ENCODE results near the gene CHML.

CHML gene

DNA sequence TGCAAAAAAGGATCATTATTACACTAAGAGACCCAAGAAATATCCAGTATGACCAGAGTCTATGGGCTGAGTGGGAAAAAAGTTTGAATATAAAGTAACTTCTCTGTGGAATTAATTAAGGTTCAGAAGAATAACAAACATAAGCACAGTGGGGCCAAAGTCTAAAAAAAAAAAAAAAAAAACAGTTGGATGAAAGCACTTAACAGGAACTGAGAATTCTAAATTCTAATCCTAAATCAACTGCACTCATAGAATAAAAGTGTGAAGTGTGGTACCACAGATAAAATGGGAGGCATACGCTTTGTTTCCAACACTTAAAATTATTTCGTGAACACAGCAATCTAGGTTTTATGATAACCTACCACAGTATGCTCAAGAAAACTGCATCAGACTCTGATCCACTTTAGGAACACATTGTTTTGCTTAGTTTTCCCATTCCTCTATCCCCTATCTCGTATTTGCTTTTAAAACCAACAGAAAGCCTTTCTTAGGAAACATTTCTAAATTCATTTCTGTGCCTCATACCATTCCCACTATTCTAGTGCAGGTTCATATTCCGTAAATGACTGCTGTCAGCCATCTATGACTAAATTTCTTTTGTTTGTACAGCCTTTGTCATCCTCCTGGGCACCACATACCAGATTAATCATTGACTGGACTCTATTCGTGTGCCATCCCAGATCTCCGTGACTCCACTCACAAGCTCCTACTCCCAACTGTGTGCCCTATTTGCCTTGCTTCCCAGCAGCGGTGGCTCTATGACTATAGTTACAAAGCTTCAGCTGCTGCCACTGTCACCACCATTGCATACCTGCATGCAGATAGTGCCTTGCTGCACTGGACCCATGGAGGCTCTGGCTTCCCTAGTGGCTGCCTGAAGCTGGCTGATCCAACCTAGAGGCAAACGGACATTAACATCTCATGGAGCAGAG lies 24.9 kb downstream of the CHML start:
- DNase-seq, result no peak

DNA sequence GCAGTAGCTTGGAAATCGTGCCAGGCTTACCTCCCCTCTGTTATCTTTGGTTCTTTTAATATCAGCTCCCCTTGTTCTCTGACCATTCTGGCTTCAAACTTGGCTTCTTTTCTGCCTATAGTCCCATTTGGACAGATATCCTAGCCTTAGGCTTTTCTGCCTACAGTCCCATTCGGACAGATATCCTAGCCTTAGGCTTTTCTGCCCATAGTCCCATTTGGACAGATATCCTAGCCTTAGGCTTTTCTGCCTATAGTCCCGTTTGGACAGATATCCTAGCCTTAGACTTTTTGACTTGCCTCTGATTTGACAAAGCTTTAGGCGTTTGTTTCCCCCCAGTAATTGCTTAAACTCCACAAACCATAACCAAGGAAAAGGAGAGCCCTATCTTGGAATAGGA lies 25.6 kb downstream of the CHML start:
- no peak for DNase-seq

GRCh38 chr1:241614144-241614543 lies 26.0 kb downstream of the CHML start:
- DNase-seq, result no peak

- DNase-seq, result no peak
Observed at GRCh38 chr1:241612533-241613477, 27.4 kb downstream of the CHML start.

DNA sequence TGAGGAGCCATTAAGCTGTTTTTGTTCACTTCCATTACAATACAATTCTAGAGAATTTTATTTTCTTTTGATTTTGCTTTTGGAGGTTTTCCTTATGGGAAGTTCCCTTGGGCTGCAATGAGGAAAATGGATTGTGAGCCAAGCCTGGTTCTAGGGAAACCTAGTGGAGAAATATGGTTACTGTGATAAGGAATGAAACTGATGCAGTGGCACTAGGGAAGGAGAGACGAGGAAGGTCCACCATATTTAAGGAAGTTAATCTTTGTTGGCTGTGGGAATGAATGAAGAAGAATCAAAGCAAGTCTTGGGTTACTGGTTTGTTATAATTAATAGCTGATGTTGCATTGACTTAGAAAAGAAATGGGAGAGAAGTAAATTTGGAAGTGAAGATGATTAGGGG lies 28.4 kb downstream of the CHML start:
- DNase-seq, result no peak

- peak; percentile 48 for DNase-seq
Observed at GRCh38 chr1:241611063-241611462, 29.1 kb downstream of the CHML start.

DNA sequence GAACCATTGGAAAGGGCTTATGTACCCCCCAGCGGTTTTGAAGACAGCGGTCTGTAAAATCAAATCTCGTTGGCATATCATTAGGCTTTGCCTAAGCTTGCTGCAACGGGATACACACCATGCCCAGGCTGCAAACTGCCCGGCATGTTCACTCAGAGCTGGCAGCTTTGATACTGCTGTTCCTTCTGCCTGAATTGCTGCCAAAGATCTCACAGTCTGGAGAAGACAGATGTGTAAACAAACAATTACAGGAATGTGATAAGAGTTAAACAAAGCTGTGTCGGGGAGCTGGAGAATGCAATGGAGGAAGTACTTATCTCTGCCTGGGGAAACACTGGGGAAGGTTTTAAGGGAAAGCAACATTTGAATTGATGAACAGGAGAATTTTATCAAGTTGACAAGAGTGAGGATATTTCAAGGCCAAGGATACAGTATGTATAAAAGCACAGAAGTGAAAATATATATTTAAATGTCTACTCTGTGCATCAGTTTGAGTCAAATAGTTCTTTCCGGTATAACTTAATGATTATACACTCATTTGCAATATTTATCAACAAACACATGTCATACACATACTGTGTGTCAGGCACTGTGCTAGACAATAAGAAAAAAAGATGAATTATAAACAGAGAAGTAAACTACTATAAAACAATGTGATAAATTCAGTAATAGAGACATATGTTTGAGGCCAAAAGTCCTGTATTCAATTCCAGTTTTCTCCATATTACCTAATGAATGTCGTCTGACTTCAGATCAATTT lies 29.9 kb downstream of the CHML start:
- peak; percentile 54 for DNase-seq

- no peak for DNase-seq
Observed at GRCh38 chr1:241608379-241609033, 31.7 kb downstream of the CHML start.

DNA sequence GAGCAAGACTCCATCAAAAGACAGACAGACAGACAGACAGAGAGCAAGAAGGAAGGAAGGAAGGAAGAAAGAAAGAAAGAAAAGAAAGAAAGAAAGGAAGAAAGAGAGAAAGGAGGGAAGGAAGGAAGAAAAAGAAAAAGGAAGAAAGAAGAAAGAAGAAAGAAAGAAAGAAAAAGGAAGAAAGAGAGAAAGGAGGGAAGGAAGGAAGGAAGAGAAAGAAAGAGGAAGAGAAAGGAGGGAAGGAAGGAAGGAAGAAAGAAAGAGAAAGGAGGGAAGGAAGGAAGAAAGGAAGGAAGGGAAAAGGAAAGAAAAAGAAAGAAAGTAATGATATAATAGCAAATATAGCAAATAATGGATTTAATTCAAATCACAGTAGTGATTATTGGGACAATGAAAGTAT lies 32.7 kb downstream of the CHML start:
- DNase-seq, result no peak

DNA sequence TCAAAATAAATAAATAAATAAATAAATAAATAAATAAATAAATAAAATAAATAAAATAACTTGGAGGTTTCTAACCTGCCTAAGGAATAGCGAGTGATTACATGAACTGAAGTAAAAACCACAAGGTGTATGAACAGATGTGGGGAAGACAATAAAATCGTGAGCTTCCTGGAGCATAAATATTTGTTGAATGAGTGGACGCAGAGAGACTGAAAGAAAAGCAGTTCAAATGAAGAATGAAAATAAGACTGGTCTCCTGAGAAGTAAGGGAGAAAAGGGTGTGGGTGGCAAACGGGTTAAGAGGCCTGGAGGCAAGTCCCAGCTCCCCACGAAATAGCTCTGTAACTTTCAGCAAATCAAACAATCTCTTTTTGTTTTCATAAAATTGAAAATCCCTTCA lies 33.6 kb downstream of the CHML start:
- no peak for DNase-seq

GRCh38 chr1:241605146-241605805 lies 34.9 kb downstream of the CHML start:
- DNase-seq, result no peak

DNA sequence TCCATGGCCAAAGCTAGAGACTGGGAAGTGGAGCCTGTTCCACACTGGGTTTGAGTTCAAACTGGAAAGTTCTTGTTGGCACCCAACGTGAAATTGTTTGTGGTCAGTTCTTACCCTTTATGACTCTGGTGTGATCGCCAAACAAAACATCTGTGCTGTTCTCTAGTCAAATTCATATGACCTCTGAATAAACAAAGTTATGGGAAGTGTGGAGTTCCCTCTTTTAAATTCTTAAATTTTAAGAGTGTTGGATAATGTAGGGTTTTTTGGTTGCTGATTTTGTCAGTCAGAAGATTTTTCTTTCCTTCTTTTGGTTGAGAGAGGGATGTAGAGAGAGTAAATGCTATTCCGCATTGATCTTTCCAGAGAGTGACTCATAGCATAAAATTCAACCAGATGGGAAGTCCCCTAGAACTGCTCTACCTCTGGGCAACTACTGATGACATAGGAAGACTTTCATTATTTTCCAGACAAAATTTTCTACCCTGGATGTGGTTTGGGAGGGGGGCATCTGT lies 36.4 kb downstream of the CHML start:
- no peak for DNase-seq

GRCh38 chr1:241600496-241600901 lies 39.7 kb downstream of the CHML start:
- no peak for DNase-seq

DNA sequence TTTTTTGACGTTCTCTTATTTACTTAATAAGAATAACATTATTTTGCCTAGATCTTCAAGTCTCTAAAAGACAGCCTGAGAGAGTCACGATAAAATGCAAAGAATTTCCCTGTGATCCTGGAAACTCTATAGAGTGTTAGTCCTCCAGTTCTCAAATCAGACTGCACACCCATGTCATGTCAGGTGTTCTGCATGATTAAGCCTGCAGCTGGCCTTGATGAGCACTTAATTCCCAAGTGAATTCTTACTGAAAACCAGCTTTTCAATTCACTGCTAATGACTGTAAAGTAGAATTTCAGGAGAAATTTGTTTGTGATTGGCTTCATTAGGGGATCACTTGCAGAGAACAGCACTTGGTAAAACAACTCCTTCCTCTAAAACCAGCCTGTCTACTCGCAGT lies 41.9 kb downstream of the CHML start:
- no peak for DNase-seq

- DNase-seq, result no peak
Observed at GRCh38 chr1:241596633-241597032, 43.5 kb downstream of the CHML start.

GRCh38 chr1:241593186-241593585 lies 47.0 kb downstream of the CHML start:
- DNase-seq, result no peak

DNA sequence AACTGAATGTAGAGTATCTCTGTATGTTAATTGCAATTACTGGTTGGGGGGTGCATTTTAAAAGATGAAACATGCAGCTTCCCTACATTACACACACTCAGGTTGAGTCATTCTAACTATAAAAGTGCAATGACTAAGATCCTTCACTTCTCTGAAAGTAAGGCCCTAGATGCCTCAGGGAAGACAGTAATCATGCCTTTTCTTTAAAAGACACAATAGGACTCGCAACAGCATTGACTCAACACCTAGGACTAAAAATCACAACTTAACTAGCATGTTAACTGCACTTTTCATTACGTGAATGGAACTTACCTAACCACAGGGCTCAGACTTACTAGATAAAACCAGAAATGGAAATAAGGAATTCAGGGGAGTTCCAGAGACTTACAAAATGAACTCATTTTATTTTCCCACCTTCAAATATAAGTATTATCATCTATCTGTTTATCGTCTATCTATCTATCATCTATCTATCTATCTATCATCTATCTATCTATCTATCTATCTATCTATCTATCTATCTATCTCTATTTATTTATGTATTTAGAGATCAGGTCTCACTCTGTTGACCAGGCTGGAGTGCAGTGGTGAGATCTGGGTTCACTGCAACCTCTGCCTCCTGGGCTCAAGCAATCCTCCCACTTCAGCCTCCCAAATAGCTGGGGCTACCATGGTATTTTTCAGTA lies 47.8 kb downstream of the CHML start:
- DNase-seq, result no peak

GRCh38 chr1:241591736-241592135 lies 48.4 kb downstream of the CHML start:
- no peak for DNase-seq

GRCh38 chr1:241591317-241591716 lies 48.9 kb downstream of the CHML start:
- no peak for DNase-seq

DNA sequence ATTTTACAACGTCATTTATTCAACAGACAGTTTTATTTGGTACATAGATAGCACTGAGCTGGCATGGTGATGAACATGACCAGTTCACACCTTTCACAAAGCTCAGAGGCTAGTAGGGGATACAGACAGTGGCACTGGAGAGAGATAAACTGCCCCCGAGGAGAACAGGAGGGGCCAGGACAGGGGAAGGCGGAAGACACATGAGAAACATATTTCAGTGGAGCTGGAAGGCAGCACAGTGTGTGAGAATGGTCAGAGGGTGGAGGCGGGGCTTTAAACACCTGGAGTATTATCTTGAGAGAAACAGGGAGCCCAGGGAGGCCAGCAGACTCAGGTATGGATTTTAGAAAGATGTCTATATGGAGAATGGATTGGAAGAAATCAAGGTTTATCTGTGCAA lies 49.5 kb downstream of the CHML start:
- no peak for DNase-seq

Measured in COR-L47 (cell line).